Measurements from ENCODE around the gene CRACDL.

- TF ChIP-seq ZFP3 (CRISPR knock-in tag; IDR thresholded peaks at IDR 0.05), result no peak
- TF ChIP-seq ZNF70 (CRISPR knock-in tag; IDR thresholded peaks at IDR 0.05), result no peak
- TF ChIP-seq RARB (CRISPR knock-in tag; IDR thresholded peaks at IDR 0.05), result no peak
- no peak for TF ChIP-seq TSHZ2 (CRISPR knock-in tag; IDR thresholded peaks at IDR 0.05)
- TF ChIP-seq ARNTL (CRISPR knock-in tag; IDR thresholded peaks at IDR 0.05; ENCODE audit: borderline replicate concordance, low read depth), result no peak
- TF ChIP-seq PATZ1 (CRISPR knock-in tag; IDR thresholded peaks at IDR 0.05; ENCODE audit: borderline replicate concordance), result no peak
- TF ChIP-seq OSR1 (CRISPR knock-in tag; IDR thresholded peaks at IDR 0.05), result no peak
Observed at GRCh38 chr2:98866033-98866432, 70.0 kb downstream of the CRACDL start.

All from SK-N-SH treated with all-trans-retinoic acid at 6 μM for 48 hours (cell line).